Dermis microvascular lymphatic vessel endothelial cell (primary cell): ENCODE data around the gene NCAN. TPM values are rescaled to one million over a fixed set of nuclear protein-coding genes. Genes with fewer than 3 reads are reported as not detected.
"Not testable (repeated sequence)": the region's sequence is repeated elsewhere in the genome, so short reads cannot be mapped to it uniquely, and the experiment has no call there.

Experiments used
- DNase-seq, 2 donors: peaks; one replicate each; pipeline versions ENCODE4 v3.0.0 to v3.0.0-alpha.2; 2010; ENCODE audit warnings: low read depth in 2 of 2
- total RNA-seq: library from RNA; depleted of rRNA; stranded (reverse); fragments of >200 nt; gene quantifications from 2 replicates; pipeline ENCODE4 v1.2.1, GENCODE V29; 2014

The NCAN gene
- total RNA-seq, 1 donor from 2014 or later = under 0.01 TPM

DNA sequence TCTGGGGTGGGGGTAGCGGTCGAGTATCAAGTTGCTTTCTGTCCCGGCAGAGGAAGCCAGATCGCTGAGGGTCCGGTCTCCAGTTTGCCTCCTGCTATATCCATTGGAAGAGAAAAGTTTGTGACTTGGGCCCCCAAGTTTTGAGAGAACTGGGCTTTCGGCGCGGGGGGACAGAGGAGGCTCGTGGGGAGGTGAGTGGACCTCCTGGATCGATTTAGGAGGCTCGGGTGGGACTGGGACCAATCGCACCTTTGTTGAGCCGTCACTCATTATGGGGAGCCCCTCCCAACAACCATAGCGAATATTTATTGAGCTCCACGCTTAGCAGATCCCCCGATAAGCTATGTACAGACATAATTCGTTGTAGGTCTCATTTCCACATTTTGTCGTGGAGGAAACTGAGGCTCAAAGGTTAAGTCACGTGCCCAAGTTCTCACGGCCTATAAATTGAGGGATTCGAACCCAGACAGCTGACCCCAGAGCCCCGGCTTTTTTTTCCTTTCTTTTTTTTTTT lies 18.8 kb upstream of the NCAN start:
- DNase-seq = peak in 1 of 2 donors; percentile 61

DNA sequence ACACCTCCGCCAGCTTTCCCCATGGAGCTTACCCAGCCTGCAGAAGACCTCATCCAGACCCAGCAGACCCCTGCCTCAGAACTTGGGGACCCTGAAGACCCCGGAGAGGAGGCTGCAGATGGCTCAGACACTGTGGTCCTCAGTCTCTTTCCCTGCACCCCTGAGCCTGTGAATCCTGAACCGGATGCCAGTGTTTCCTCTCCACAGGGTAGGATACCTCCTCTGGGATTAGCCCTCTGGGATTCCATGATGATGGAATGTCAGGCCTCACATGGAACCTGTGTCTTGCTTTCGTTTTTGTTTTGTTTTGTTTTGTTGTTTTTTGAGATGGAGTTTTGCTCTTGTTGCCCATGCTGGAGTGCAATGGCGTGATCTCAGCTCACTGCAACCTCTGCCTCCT lies 17.8 kb upstream of the NCAN start:
- no peak for DNase-seq

DNA sequence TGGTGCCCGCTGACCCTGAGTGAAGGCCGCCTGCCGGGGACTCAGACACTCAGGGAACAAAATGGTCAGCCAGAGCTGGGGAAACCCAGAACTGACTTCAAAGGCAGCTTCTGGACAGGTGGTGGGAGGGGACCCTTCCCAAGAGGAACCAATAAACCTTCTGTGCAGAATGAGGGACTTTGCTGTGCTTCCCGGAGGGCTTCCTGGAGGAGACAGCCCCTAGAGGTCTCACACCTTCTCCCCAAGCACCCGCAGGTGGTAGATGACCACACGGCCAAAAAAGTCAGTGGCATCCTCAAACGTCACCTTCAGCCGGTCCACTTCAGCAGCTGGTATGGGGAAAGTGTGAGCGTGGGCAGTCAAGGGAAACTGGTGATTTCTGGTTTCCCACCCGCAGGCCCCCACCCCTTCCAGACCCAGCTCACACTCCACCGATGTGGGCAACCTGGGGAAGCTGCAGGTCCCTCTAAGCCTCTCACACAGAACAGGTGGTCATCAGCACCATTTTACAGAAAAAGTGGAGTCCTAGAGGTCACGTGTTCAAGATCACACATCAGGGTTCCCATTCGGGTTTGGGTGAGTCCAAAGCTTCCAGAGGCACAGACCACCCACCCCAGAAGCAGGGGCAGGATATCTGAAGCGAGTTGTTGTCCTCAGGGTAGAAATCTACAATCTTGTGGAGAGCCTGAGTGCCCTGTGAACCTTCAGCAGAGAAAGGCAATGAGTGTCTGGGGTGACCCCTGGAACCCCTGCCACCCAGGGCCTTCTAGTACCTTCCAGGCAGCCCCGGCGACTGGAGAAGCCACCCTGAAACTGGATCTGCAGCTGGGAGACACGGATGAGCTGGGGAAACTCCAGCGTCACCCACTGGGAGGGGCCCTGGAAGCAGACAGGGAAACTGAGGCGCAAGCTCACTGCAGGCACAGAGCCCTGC lies 9.8 kb upstream of the NCAN start:
- no peak for DNase-seq

DNA sequence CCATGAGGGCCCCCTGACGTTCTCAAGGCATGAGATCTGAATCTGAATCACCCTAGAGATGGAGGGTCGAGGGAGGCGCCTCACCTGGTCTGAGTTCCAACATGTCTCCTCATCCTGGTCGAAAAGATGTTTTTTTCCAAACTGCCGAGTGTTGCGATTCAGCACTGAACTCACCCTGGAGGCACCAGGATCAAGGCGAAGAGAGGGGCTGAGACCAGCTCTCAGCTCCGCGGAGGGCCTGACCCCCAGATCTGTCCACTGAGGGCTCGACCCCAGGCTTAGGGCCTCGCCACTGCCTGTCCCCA lies 9.1 kb upstream of the NCAN start:
- DNase-seq = no peak

DNA sequence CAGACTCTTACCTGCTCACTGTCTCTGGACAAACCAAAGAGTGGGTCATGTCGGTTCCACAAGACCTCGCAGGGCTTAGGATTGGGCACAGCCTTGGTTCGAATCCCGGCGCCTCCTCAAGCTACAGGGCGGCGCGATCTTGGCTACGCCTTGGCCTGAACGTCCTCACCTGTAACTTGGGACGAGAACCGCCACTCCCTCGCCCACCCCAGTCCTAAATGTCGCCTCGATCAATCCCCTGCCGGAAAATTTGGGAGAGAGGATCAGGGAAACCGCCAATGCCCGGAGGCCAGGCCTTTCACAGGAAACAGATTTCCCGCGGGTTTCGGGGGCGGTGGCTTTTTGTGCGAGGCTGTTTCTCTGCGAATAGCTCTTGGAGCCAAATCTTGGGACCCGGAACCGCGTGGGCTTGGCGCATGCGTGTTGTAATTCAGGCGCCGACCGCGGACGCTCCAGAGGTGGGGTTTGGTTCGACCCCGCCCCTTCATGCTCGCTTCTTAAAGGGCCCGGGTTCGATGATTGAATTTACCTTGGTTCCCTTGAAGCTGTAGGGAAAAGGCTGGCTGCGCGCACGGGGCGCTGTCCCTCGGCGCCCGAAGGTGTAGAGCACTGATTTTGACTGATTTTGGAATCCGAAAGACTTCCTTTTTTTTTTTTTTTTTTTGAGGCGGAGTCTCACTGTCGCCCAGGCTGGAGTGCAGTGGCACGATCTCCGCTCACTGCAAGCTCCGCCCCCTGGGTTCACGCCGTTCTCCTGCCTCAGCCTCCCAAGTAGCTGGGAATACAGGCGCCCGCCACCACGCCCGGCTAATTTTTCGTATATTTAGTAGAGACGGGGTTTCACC lies 8.5 kb upstream of the NCAN start, which contains the start of gene NR2C2AP:
Gene NR2C2AP (minus strand): TSS at position 403 of the 845 bp plus-strand sequence. CDS start 354 bp downstream, at position 49.
- peak; percentile 82 to 90 for DNase-seq

DNA sequence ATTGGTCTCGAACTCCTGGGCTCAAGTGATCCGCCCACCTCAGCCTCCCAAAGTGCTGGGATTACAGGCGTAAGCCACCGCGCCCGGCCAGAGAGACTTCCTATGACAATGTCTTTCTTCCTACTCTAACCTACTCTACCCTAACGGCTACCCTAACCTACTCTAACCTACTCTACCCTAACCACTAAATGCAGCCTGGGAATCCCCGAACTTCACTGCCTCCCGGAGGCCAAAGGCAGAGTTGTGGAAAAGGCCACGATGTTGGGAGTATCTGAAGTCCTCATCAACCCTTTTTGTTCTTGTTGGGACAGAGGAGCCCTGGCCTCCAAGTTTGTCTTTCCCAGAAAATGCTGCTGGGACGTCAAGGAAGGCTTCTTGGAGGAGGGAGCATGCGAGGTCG lies 7.6 kb upstream of the NCAN start:
- DNase-seq = no peak

DNA sequence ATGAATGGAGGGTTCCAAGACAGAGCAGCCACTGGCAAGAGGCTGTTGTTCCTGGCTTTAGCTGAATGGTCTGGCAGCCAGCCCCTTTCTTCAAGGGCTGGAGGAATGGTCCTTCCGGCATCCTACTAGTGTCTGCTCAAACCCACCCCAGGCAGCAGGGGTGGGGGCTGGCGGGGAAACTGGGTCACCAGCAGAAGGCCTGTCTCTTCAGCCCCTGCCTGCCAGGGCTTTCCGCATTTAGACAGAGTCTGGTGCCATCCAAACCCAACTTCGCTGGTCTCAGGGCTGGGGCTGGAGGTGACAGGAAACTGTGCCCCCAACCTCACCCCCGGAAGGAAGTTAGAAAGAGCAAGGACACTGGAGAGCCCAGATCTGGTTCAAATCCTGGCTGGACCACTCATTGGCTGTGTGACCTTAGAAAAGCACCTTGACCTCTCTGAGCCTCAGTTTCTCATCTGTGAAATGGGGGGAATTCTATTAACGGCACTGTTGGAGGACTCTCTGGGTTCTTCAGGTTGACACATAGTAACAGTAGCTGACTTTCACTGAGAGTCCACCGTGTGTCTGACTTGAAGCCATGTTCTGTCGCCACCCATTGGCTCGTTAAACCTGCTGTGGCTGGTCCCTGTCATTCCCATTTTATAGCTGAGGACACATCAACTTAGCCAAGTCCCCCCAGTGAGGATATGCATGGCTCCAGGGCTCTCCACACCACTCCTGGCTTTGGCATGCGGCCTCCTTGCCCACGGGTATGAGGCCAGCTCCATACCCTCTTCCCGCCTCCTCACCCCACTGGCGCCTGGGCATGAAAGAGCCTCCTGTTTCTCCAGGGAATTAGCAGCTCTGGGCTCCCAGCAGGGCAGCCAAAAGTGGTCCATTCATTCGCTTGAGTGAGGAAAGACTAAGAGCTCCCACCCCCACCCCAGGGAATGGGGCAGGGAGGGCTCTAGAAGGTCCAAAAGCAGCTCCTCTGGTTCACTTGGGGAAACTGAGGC lies 6.0 kb upstream of the NCAN start:
- no peak for DNase-seq

DNA sequence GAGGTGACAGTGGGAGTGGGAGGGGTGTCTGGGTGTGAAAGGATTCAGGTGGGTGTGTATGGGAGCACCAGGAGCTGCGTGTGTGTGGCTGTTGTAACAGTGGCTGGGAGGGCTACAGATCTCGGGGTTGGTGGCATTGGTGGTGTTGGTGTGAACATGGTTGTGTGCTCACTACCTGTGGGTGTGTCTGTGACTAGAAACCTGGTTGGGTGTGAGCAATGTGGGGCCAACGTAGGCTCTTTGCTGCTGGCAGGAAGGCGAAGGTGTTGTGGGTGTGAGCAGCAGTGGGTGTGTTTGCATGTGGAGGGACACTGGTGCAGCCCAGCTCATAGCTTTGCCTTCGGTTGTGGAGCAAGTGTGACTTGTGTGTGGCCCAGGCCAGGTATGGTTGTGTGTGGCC lies 4.8 kb upstream of the NCAN start:
- no peak for DNase-seq

DNA sequence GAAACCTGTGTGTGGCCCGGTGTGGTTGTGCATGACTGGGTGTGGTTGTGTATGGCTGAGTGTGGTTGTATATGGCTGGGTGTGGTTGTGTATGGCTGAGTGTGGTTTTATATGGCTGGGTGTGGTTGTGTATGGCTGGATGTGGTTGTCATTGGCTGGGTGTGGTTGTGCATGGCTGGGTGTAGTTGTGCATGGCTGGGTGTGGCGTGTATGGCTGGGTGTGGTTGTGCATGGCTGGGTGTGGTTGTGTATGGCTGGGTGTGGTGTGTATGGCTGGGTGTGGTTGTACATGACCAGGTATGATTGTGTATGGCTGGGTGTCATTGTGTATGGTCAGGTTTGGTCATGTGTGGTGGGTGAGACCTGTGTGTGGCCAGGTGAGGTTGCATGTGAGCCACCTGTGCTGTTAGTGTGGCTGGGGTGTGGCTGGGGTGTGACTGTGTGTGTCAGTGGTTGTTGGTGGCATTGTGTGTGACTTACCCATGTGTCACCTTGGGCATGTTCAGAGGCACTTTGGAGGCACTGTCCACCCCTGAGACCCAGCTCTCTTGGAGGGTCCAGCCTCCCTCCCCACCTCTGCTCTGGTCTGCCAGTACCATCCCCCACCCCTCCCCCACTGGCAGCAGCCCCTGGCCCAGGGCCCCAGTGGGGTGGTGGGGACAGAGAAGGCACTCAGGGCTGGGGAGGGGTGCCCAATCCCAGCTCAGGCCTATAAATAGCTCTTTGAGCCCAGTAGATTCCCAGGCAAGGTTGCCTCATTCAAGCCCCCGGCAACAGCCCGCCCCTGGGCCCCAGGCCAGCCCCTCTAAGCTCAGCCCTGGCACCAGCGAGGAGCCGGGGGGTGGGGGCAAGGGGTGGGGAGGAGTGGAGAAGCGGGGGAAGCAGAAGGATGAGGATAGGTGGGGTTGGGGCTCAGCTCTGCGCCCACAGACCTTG lies 3.9 kb upstream of the NCAN start:
- DNase-seq = no peak

DNA sequence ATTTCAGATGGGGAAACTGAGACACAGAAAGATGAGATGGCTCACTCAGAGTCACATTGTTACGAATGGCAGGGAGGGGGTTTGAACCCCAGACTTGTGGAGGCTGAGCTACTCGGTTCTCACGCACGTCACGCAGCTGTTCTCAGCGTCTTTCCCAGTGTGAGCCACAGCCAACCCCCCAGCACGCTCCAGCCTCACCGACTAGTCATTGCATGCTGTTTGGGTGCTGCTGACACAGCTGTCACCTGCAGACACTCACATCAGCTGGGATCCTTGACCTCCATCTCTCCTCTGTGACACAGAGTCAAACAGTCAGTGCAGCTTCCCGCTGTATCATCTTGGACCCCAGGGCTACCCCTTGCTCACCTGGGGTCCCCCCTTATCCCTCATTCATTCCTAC lies 2.4 kb upstream of the NCAN start:
- DNase-seq = no peak

DNA sequence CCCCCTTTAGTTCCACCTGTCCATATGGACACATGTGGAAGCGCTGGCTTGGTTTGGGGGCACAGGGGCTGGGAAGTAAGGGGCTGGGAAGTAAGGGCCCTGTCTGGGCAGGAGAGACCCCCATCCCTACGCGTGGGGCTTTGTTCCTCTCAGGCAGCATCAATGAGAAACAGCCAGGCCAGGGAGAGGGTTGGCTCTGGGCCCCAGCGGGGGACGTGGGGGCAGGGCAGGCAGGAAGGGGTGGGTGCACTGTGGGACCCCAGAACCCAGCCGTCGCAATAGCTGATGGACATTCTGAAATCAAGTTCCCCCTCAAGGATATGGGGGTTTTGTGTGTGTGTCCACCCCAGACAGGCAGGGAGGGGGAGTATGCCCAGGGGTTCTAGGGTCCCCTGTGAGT lies 1.2 kb downstream of the NCAN start:
- no peak for DNase-seq

DNA sequence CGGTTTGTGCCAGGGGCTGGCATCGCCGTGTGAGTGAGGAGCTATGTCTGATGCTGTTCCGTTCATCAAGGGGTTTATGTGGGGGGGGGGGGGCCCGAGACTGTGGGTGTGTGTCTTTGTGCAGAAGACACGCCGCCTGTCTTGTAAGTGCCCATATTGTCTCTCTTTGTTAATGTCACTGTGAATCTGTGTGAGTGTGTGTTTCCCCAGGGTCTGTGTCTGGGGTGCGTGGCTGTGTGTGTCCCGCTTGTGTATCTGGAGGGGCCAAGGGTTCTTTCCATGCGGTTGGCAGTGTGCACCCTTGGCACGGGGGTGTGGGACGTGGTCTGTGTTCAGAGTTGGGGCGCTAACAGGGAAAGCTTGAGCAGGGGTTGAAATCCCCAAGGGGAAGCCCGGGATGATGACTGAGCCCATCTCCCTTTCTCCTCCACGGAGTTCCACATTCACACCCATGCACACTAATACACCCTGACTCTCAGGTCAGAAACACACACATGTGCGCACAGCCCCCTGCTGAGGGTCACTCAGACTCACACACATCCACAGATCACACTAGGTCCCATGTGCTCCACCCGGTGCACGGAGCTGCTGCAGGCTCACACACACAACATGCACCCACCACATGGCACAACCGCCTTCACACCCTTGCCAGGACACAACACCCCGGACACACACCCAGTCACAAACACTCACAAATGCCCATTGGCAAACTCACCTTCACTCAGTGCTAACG lies 1.8 kb downstream of the NCAN start:
- DNase-seq = no peak

DNA sequence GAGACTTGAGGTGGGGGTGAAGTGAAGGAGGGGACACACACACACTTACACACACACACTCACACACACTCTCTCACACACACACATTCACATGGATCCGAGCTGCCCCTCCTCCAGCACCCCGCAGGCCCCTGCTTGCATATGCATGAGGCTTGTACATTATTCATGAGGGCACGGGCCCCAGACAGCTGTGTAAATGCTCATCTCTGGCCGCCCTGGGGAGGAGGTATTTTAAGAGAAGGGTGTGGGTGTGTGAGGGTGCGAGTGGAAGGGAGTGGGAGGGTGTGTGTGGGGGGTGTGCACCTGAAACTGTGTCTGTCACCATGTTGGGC lies 2.4 kb downstream of the NCAN start:
- DNase-seq = no peak

DNA sequence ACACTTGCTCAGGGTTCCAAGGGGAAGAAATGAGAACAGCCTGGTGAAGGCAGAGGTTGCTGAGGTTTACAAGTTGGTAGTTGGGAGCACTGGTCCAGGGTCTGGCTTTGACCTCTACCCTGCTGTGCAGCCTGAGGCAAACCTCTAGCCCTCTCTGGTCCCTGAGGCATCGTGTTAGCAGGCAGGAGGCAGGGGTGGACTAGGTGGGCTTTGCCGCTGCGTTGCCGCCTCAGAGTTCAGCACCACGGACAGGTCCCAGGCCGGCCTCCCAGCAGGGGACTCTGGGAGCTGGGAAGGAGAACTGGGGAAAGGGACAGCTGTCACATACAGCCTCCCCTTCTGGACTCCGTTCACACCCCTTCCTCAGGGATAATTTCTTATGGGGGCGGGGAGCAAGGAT lies 3.1 kb downstream of the NCAN start:
- peak in 1 of 2 donors; percentile 59 for DNase-seq

DNA sequence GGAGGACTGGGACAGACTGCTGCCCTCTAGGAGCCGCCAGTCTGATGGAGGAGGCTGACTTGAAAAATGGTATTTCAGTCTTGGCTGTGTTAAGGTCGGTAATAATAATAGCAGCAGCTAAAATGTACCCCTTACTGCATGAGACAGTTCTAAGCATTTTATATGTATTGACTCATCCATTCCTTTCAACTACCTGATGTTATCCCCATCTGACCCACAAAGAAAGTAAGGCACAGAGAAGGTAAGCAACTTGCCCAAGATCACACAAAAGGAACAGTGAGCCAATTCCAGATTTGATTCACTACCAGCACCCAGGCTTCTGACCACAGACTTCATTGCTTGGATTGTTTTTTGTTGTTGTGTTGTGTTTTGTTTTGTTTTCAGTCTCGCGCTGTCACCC lies 4.0 kb downstream of the NCAN start:
- DNase-seq = no peak

DNA sequence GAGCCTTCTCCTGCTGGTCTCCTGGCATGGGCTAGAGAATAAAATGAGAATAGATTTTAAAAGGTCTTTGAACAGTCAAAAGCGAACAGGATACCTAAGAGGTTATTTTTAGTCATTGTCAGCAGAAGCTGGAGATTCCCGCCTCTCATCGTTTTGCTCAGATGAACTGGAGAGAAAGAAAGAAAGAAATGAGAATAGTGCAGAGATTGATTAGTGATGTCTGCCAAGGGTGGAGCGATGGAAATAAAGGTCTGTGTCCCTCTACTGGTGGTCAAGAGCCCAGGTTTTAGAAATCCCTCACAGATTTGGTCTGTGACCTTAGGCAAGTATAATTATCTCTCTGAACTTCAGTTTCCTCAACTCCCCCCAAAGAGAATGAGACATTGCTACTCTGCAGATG lies 5.3 kb downstream of the NCAN start:
- DNase-seq = peak in 1 of 2 donors; percentile 37

DNA sequence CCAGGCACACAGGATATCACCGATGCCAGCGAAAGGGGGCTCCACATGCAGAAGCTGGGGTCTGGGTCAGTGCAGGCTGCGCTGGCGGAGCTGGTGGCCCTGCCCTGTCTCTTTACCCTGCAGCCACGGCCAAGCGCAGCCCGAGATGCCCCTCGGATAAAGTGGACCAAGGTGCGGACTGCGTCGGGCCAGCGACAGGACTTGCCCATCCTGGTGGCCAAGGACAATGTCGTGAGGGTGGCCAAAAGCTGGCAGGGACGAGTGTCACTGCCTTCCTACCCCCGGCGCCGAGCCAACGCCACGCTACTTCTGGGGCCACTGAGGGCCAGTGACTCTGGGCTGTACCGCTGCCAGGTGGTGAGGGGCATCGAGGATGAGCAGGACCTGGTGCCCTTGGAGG lies 7.2 kb downstream of the NCAN start:
- DNase-seq = no peak

DNA sequence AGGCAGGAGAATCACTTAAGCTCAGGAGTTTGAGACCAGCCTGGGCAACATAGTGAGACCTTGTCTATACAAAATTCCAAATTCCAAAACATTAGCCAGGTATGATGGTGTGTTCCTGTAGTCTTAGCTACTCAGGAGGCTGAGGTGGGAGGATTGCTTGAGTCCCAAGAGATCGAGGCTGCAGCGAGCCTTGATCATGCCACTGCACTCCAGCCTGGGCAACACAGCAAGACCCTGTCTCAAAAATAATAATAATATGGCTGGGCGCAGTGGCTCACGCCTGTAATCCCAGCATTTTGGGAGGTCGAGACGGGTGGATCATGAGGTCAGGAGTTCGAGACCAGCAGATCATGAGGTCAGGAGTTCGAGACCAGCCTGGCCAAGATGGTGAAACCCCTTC lies 9.2 kb downstream of the NCAN start:
- not testable (repeated sequence) for DNase-seq

DNA sequence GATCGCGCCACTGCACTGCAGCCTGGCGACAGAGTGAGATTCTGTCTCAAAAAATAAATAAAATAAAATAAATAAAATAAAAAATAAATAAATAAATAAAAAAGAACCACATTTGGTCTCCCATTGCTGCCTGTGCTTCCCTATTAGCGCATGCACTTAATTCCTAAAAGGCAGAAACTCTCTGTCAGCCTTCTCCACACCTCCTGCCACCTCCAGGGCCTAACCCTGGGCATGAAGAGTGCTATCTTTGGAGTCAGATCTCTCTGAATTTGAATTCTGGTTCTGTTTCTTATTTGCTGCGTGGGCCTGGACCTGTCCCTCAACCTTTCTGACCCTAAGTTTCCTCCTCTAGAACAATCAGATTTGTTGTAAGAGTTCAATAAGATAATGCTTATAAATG lies 11.3 kb downstream of the NCAN start:
- DNase-seq = no peak

DNA sequence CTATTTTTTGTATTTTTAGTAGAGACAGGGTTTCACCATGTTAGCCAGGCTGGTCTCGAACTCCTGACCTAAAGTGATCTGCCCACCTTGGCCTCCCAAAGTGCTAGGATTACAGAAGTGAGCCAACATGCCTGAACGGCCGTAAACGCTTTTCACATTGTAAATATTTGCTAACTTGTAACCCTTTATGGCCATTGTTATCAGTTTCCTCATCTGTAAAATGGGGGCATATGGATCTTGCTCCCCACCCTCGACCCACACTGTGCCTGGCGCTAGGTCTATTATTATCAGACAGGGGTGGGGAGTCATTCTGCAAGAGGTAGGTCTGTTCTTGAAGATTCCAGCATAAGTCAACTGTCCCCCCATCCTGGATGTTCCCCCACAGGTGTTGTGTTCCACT lies 11.9 kb downstream of the NCAN start:
- DNase-seq = no peak
